Activated T-cell treated with anti-CD3 and anti-CD28 coated beads, Interleukin-2, amount 50 U/mL, for 1 hour (primary cell): ENCODE results near the gene D2HGDH.
"Not testable (repeated sequence)": the region's sequence is repeated elsewhere in the genome, so short reads cannot be mapped to it uniquely, and the experiment has no call there.

Source experiments
- DNase-seq: peaks from one replicate; pipeline ENCODE4 v3.0.0-alpha.2; 2020

Gene D2HGDH

GRCh38 chr2:241811201-241811951, 76.9 kb downstream of the D2HGDH start:
- no peak for DNase-seq

- no peak for DNase-seq
These were observed 77.7 kb downstream of the D2HGDH start for GRCh38 chr2:241811952-241812729.

GRCh38 chr2:241812730-241813643, 78.6 kb downstream of the D2HGDH start:
- DNase-seq, result no peak

GRCh38 chr2:241813644-241814392, 79.4 kb downstream of the D2HGDH start:
- peak; percentile 45 for DNase-seq

GRCh38 chr2:241814393-241814642, 79.9 kb downstream of the D2HGDH start:
- DNase-seq, result no peak

- DNase-seq, result no peak
These were observed 80.4 kb downstream of the D2HGDH start for GRCh38 chr2:241814643-241815476.

GRCh38 chr2:241815477-241816430, 81.3 kb downstream of the D2HGDH start:
- DNase-seq, result no peak

- DNase-seq, result no peak
These were observed 82.1 kb downstream of the D2HGDH start for GRCh38 chr2:241816431-241817121.

GRCh38 chr2:241817126-241817820, 82.8 kb downstream of the D2HGDH start:
- DNase-seq, result no peak

- not testable (repeated sequence) for DNase-seq
These were observed 83.4 kb downstream of the D2HGDH start for GRCh38 chr2:241817821-241818215.
